LoVo (cell line): ENCODE measurements around the gene APOH.

Experiments
- DNase-seq: peaks from one replicate; pipeline ENCODE4 v3.0.0-alpha.2; 2016; ENCODE audit warnings: low spot score

Gene APOH

GRCh38 chr17:66234611-66235010 lies 5.4 kb upstream of the APOH start:
- no peak for DNase-seq

- no peak for DNase-seq
Observed at GRCh38 chr17:66233023-66233753, 4.0 kb upstream of the APOH start.

- DNase-seq: no peak
Observed at GRCh38 chr17:66230922-66231591, 1.8 kb upstream of the APOH start.

GRCh38 chr17:66229783-66230538 lies 746 bp upstream of the APOH start:
- DNase-seq: no peak

GRCh38 chr17:66227212-66228045 lies 1.8 kb downstream of the APOH start:
- no peak for DNase-seq

GRCh38 chr17:66222798-66223350 lies 6.3 kb downstream of the APOH start:
- no peak for DNase-seq

- DNase-seq: no peak
Observed at GRCh38 chr17:66221755-66222530, 7.3 kb downstream of the APOH start.

GRCh38 chr17:66221343-66221742 lies 7.9 kb downstream of the APOH start:
- no peak for DNase-seq

GRCh38 chr17:66220079-66220835 lies 9.0 kb downstream of the APOH start:
- no peak for DNase-seq

GRCh38 chr17:66215529-66215911 lies 13.7 kb downstream of the APOH start:
- DNase-seq: no peak

- no peak for DNase-seq
Observed at GRCh38 chr17:66214884-66215528, 14.2 kb downstream of the APOH start.

GRCh38 chr17:66211047-66211810 lies 18.0 kb downstream of the APOH start:
- DNase-seq: no peak

GRCh38 chr17:66210208-66210574 lies 19.0 kb downstream of the APOH start:
- no peak for DNase-seq

- no peak for DNase-seq
Observed at GRCh38 chr17:66207936-66208335, 21.3 kb downstream of the APOH start.

GRCh38 chr17:66203274-66204015 lies 25.8 kb downstream of the APOH start:
- DNase-seq: no peak

- no peak for DNase-seq
Observed at GRCh38 chr17:66200685-66201092, 28.5 kb downstream of the APOH start.

GRCh38 chr17:66198242-66198641 lies 31.0 kb downstream of the APOH start:
- DNase-seq: no peak

- DNase-seq: no peak
Observed at GRCh38 chr17:66192378-66192687, 36.9 kb downstream of the APOH start.
